Measurements from ENCODE around the gene TRIM59. TPM values are rescaled to one million over a fixed set of nuclear protein-coding genes. Genes with fewer than 3 reads are reported as not detected.

Gene TRIM59
- total RNA-seq, 1 donor from 2014 or later = 6.6 TPM

Small RNA genes within 50 kb of the gene (small RNA-seq; reads per million reads assigned to genes)
- gene MIR15B (ENCODE audit: low replicate concordance) = 141 reads per million, percentile 97 among the genes with 10 or more reads in this experiment
- 19.1 reads per million, percentile 95 among the genes with 10 or more reads in this experiment for gene MIR16-2 (ENCODE audit: low replicate concordance)
- not detected for gene RNU7-136P (ENCODE audit: low replicate concordance)

Other genes with a start within 250 kb of the TRIM59 start
- gene C3orf80, start 224.4 kb downstream of the TRIM59 start, total RNA-seq = 9.6 TPM
- gene IFT80, start 50.6 kb downstream of the TRIM59 start, total RNA-seq = 55.3 TPM
- gene SMC4, start 50.1 kb downstream of the TRIM59 start, total RNA-seq = 32.0 TPM
- gene KPNA4, start 115.8 kb upstream of the TRIM59 start, total RNA-seq = 29.0 TPM
- not detected for gene ARL14, start 227.4 kb upstream of the TRIM59 start, total RNA-seq